Thyroid gland (tissue), 4 donors: ENCODE results near the gene METTL21C. TPM values are rescaled to one million over a fixed set of nuclear protein-coding genes. Genes with fewer than 3 reads are reported as not detected.

Experiments
- DNase-seq, 2 donors: peaks; one replicate each; pipeline ENCODE4 v3.0.0-alpha.2; 2019
- H3K27ac ChIP-seq, 3 donors: fragments of 200-600 bp; sonication (generic); 1 replicate in 2 of 3; 2 replicates in 1 of 3; pipeline ENCODE4 v1.5.1; 2016 to 2019; ENCODE audit warnings: mild to moderate bottlenecking in 1 of 3, moderate library complexity in 1 of 3
- H3K27me3 ChIP-seq: fragments of 200-600 bp; sonication (generic); one replicate; pipeline ENCODE4 v1.5.1; 2019
- H3K36me3 ChIP-seq, 2 donors: fragments of 200-600 bp; sonication (generic); one replicate each; pipeline ENCODE4 v1.5.1; 2016 to 2019
- H3K4me1 ChIP-seq, 2 donors: fragments of 200-600 bp; sonication (generic); one replicate each; pipeline ENCODE4 v1.5.1; 2017 to 2019
- H3K4me3 ChIP-seq, 3 donors: fragments of 200-600 bp; sonication (generic); replicated peaks in 1 of 3; 1 replicate in 2 of 3; 2 replicates in 1 of 3; pipeline ENCODE4 v1.5.1; 2016; ENCODE audit warnings: mild to moderate bottlenecking in 1 of 3
- H3K9me3 ChIP-seq: fragments of 200-600 bp; sonication (generic); one replicate; pipeline ENCODE4 v1.5.1; 2017
- POLR2A ChIP-seq, 2 donors: fragments of 450-650 bp; IDR thresholded peaks; one replicate each; pipeline ENCODE4 v1.6.1; 2017; ENCODE audit warnings: antibody characterized with exemption in 2 of 2, mild to moderate bottlenecking in 2 of 2, moderate library complexity in 1 of 2
- WGBS, 2 donors: methylation state at CpG; one replicate each; pipeline ENCODE4 v1.1.5; 2017; 5-methylcytosine and 5-hydroxymethylcytosine counted together
- intact Hi-C: fragments of 100-400 bp; cut with DNase I; formaldehyde crosslinking; loops from one replicate; pipeline ENCODE4 v1.15.1; 2023
- total RNA-seq, 4 donors: library from RNA; depleted of rRNA; stranded (reverse); fragments of >200 nt; gene quantifications; one replicate each; pipeline ENCODE4 v1.2.3, GENCODE V29; 2016
- TF ChIP-seq, protein P1 (sequence below), 6 experiments: fragments of 200-600 bp in 3 of 6; fragments of 450-650 bp in 3 of 6; sonication (generic) in 3 of 6; IDR thresholded peaks; one replicate each; pipeline ENCODE4 v1.5.1; 2016 to 2019; ENCODE audit warnings: antibody characterized with exemption in 6 of 6, mild to moderate bottlenecking in 2 of 6, inconsistent platforms in 1 of 6, moderate library complexity in 1 of 6

METTL21C gene
- total RNA-seq, 4 donors from 2014 or later: not detected

DNA sequence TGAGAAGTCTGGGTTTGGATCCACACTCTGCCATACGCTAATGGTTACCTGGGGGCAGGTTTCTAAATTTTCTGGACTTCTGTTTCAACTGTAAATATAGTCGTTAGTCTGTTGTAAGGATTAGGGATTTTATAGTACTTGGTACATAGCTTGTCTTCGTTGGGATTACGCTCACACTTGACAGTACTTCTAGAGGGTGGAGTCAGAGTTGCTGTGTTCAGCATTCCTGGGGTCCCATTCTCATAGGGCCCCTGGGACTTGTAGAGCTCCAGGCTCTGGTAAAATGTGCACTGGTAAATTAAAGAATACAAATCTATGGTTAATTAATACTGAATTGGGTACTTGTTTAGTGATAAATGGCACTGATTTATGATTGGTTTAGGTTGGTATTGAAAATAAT is 52.8 kb downstream of the METTL21C start:
- no peak for TF ChIP-seq POLR2A (IDR thresholded peaks at IDR 0.05)
- TF ChIP-seq, protein P1, sequence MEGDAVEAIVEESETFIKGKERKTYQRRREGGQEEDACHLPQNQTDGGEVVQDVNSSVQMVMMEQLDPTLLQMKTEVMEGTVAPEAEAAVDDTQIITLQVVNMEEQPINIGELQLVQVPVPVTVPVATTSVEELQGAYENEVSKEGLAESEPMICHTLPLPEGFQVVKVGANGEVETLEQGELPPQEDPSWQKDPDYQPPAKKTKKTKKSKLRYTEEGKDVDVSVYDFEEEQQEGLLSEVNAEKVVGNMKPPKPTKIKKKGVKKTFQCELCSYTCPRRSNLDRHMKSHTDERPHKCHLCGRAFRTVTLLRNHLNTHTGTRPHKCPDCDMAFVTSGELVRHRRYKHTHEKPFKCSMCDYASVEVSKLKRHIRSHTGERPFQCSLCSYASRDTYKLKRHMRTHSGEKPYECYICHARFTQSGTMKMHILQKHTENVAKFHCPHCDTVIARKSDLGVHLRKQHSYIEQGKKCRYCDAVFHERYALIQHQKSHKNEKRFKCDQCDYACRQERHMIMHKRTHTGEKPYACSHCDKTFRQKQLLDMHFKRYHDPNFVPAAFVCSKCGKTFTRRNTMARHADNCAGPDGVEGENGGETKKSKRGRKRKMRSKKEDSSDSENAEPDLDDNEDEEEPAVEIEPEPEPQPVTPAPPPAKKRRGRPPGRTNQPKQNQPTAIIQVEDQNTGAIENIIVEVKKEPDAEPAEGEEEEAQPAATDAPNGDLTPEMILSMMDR (IDR thresholded peaks at IDR 0.05): no peak
- H3K9me3 ChIP-seq: no peaks in the 10 kb centered on the region
- H3K4me3 ChIP-seq: no peak overlapping the region
- intact Hi-C loops: no loop called here
- 71 to 90% methylated on average over 4 of the region's 4 CpGs for WGBS, 2 donors
- no peaks in the 10 kb centered on the region for H3K27me3 ChIP-seq
- H3K4me1 ChIP-seq: peaks cover 9% of the 10 kb centered on the region in 2 donors
- no peak overlapping the region for H3K27ac ChIP-seq
- peaks cover 20 to 38% of the 10 kb centered on the region in 2 donors for H3K36me3 ChIP-seq
- DNase-seq: no peak

DNA sequence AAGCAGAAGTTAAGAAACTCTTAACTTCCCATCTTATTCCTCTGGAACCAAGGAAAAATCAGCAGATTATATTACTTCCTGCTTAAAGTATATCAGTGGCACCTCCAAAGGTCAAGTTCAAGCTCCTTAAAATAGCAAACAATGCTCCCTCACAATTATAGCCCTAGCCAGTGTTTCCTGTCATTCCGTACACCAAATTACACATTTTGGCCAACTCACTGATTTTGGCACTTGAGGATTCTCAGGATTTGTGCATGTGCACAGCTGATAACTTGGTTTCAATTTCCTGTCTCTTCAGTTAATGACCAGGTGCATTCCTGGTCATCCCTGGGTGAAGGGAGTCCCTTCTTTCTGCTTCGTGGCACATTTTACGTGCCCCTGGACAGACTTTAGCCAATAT is 56.1 kb downstream of the METTL21C start:
- WGBS, 2 donors: 82 to 86% methylated on average over 3 of the region's 3 CpGs
- Histone ChIP-seq H3K27me3 (no peaks in the 10 kb centered on the region), H3K4me1 (peaks cover 9% of the 10 kb centered on the region in 2 donors), H3K9me3 (no peaks in the 10 kb centered on the region), H3K36me3 (peaks cover 18 to 44% of the 10 kb centered on the region in 2 donors), H3K4me3 (no peak overlapping the region), H3K27ac (no peak overlapping the region)
- intact Hi-C loops: no loop called here
- no peak for TF ChIP-seq POLR2A (IDR thresholded peaks at IDR 0.05)
- TF ChIP-seq, protein P1 (IDR thresholded peaks at IDR 0.05): no peak
- no peak for DNase-seq

Other genes starting within 250 kb of the METTL21C start
- 100 to 1,000 TPM in 2 of 4 donors, 10 to 100 TPM in 2; 77.3 to 229 (median 99.1) TPM for gene TPP2, start 98.1 kb downstream of the METTL21C start, total RNA-seq
- 10 to 100 TPM in 2 of 4 donors, 1 to 10 TPM in 2; 5.8 to 17.7 (median 8.9) TPM for gene TEX30, start 78.7 kb upstream of the METTL21C start, total RNA-seq
- gene POGLUT2, start 103.9 kb upstream of the METTL21C start, total RNA-seq: 10 to 100 TPM in 1 of 4 donors, 1 to 10 TPM in 3; 2.8 to 10.2 (median 3.5) TPM
- gene BIVM, start 104.1 kb upstream of the METTL21C start, total RNA-seq: 10 to 100 TPM; 16.5 to 27.2 (median 25.5) TPM
- 100 to 1,000 TPM in 2 of 4 donors, 10 to 100 TPM in 2; 57.2 to 119 (median 102) TPM for gene ERCC5, start 151.0 kb upstream of the METTL21C start, total RNA-seq